HG03060 (cell line): ENCODE measurements around the gene GSN.

Experiments used
- ATAC-seq: cut with Tn5 transposase; IDR thresholded peaks from one replicate; pipeline ENCODE4 v1.9.1; 2021; ENCODE audit warnings: low read depth, moderate number of reproducible peaks; ENCODE audit not compliant: unreplicated experiment

Gene GSN

GRCh38 chr9:121300283-121301119 is 32.5 kb downstream of the GSN start:
- no peak for ATAC-seq

GRCh38 chr9:121301881-121302286 is 33.9 kb downstream of the GSN start:
- no peak for ATAC-seq

- no peak for ATAC-seq
These were observed 34.4 kb downstream of the GSN start for GRCh38 chr9:121302341-121302740.

DNA sequence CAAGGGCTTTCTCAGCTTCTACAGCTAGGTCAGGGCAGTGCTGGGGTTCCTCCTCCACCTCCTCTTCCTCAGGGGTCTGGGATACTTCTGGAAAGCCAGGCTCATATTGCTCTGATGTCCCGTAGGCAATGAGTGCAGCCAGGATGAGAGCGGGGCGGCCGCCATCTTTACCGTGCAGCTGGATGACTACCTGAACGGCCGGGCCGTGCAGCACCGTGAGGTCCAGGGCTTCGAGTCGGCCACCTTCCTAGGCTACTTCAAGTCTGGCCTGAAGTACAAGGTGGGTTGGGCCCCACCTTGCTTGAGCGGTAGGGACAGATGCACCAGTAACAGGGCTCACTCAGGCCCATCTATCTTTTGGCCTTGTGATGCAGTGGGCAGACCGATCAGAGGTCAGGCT is 34.8 kb downstream of the GSN start:
- ATAC-seq, result no peak

- ATAC-seq, result no peak
These were observed 35.8 kb downstream of the GSN start for GRCh38 chr9:121303456-121304451.

DNA sequence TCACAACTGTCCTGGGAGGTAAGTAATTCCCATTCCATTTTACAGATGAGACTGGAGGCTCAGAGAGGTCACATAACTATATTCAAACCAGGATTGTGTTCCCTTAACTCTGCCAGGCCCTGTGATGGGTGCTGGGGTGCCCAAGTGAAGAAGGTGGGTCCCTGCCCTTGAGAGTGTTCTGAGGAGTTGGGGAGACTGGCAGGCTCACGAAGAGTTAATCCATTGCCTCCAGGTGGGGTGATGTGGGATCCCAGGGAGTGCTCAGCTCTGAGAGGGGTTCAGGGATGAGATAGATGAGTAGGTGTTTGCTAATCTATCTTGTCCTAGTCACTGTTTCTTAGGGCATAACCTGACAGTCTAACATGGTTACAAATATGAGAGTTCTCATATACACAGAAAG is 36.7 kb downstream of the GSN start:
- no peak for ATAC-seq

- no peak for ATAC-seq
These were observed 37.5 kb downstream of the GSN start for GRCh38 chr9:121305269-121305994.

- no peak for ATAC-seq
These were observed 40.0 kb downstream of the GSN start for GRCh38 chr9:121307976-121308375.

DNA sequence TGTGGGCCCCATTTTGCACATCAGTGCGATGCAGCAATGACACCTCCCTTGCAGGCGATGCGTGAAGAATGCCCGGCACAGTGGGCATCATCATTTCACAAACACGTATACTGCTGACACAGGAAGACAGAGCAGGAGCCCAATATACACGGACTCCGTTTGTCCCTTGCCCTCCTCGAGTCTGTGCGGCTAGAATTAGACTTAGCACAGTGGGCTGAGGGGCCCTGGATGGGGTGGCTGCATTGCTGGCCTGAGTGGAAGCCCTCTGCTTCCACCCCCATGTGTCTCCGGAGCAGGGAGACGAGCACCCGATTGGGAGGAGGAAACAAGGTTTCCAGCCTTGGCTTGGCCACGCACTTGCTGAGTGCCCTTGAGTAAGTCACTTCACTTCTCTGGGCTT is 40.8 kb downstream of the GSN start:
- ATAC-seq, result no peak

- no peak for ATAC-seq
These were observed 41.2 kb downstream of the GSN start for GRCh38 chr9:121309171-121309570.

DNA sequence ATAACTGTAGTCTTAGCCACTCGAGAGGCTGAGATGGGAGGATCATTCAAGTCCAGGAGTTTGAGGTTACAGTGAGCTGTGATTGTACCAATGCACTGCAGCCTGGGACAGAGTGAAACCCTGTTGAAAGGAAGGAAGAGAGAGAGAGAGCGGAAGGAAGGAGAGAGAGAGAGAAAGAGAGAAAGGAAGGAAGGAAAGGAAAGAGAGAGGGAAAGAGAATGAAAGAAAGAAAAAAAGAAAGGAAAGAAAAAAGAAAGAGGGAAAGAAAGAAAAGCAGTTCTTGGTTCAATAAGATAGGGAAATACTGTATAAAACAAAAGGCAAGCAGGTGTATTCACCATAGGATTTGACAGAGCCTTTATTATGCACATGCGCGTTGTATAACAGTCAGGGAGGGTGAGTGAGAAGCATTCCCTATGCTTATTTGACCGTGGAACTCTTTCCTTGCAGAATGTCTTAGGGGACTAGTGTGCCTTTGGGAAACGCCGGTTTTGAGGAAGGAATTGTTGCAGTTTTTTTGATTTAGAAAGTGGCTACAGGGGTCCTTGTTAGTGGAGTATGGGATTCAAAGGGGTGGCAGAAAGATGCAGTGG is 42.0 kb downstream of the GSN start:
- no peak for ATAC-seq

GRCh38 chr9:121310571-121310970 is 42.6 kb downstream of the GSN start:
- no peak for ATAC-seq

DNA sequence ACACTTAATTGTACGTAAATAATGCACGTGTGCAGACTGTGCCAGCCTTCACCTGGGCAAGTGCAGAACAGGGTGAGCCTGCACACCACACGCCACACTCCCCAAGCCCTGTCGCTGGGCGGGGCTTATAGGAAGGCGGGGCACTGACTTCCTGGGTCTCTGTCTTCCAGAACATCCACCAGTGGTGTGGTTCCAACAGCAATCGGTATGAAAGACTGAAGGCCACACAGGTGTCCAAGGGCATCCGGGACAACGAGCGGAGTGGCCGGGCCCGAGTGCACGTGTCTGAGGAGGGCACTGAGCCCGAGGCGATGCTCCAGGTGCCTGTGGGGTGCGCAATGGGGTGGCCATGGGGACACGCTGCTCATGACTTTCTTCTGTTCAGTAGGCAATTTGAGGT is 44.2 kb downstream of the GSN start:
- no peak for ATAC-seq

GRCh38 chr9:121313458-121314152 is 45.6 kb downstream of the GSN start:
- no peak for ATAC-seq

- ATAC-seq, result no peak
These were observed 48.4 kb downstream of the GSN start for GRCh38 chr9:121316378-121316777.

- no peak for ATAC-seq
These were observed 49.0 kb downstream of the GSN start for GRCh38 chr9:121316852-121317373.

- ATAC-seq, result no peak
These were observed 50.0 kb downstream of the GSN start for GRCh38 chr9:121317737-121318630.

GRCh38 chr9:121318631-121319382 is 50.8 kb downstream of the GSN start:
- no peak for ATAC-seq
